Measurements from ENCODE around the gene DDX4.
"Not testable (repeated sequence)": the region's sequence is repeated elsewhere in the genome, so short reads cannot be mapped to it uniquely, and the experiment has no call there.

DDX4 gene

GRCh38 chr5:55777332-55777731 is 39.5 kb downstream of the DDX4 start:
- H2AK5ac ChIP-seq (ENCODE audit: low read length, severe bottlenecking): no peak overlapping the region
- no peak for DNase-seq
- H3K4me2 ChIP-seq (ENCODE audit: low read length, poor library complexity, severe bottlenecking): no peak overlapping the region
- H3K23ac ChIP-seq (ENCODE audit: low read length in 2 of 2): no peak overlapping the region
- 96% methylated on average over 3 of the region's 6 CpGs for WGBS
- H3K79me1 ChIP-seq (replicated peaks; ENCODE audit: low read length, poor library complexity, severe bottlenecking): no peaks in the 10 kb centered on the region
- no peak overlapping the region for H3K18ac ChIP-seq (ENCODE audit: low read depth in 1 of 2, low read length in 2 of 2)
- H2BK5ac ChIP-seq (ENCODE audit: low read depth, low read length, poor library complexity, severe bottlenecking): no peak overlapping the region
- no peak overlapping the region for H2BK15ac ChIP-seq (ENCODE audit: low read depth, poor library complexity, severe bottlenecking)
- H3K27me3 ChIP-seq (ENCODE audit: control insufficient read depth in 1 of 2, insufficient read depth in 1 of 2, low read length in 2 of 2): no peaks in the 10 kb centered on the region
- no peak overlapping the region for H3K14ac ChIP-seq (ENCODE audit: low read length in 2 of 2)
- H3K36me3 ChIP-seq (ENCODE audit: control insufficient read depth in 1 of 2, insufficient read depth in 2 of 2, low read depth in 1 of 2, low read length in 2 of 2): no peaks in the 10 kb centered on the region
- H3K27ac ChIP-seq (ENCODE audit: low read length, poor library complexity, severe bottlenecking): no peak overlapping the region
- H3K9ac ChIP-seq (ENCODE audit: low read length): no peak overlapping the region
- H4K91ac ChIP-seq (ENCODE audit: low read length): no peak overlapping the region
- H2BK120ac ChIP-seq (ENCODE audit: low read depth, low read length): no peak overlapping the region
- no peak overlapping the region for H3K4me3 ChIP-seq (ENCODE audit: insufficient read depth in 1 of 2, low read depth in 1 of 2, low read length in 2 of 2)
- H2AFZ ChIP-seq (ENCODE audit: low read depth, low read length): no peak overlapping the region
- H3K4me1 ChIP-seq (ENCODE audit: control insufficient read depth, insufficient read depth, low read depth, low read length): peaks cover 2% of the 10 kb centered on the region
- no peaks in the 10 kb centered on the region for H3K9me3 ChIP-seq (ENCODE audit: control insufficient read depth, low read length)
- no peak overlapping the region for H4K8ac ChIP-seq (ENCODE audit: low read length)
- no peak overlapping the region for H3K4ac ChIP-seq (ENCODE audit: low read depth in 1 of 2, low read length in 2 of 2)
- H2BK12ac ChIP-seq (ENCODE audit: low read length in 2 of 2): no peak overlapping the region

DNA sequence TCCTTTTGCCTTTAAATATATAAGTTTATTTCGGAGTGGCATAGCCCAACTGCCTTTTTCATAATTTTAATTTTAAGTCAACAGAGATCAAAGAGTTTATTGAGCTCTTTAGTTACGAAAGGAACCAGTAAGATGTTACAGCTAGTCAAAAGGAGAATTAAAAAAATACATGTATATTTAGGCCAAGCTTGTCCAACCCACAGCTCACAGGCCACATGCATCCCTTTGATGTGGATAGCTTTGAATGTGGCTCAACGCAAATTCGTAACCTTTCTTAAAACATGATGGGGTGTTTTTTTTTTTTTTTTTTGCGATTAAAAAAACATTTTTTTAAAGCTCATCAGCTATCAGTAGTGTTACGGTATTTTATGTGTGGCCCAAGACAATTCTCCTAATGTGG is 63.1 kb downstream of the DDX4 start:
- no peak overlapping the region for H3K4ac ChIP-seq (ENCODE audit: low read depth in 1 of 2, low read length in 2 of 2)
- no peak overlapping the region for H4K91ac ChIP-seq (ENCODE audit: low read length)
- no peak overlapping the region for H3K14ac ChIP-seq (ENCODE audit: low read length in 2 of 2)
- H4K8ac ChIP-seq (ENCODE audit: low read length): no peak overlapping the region
- no peaks in the 10 kb centered on the region for H3K9me3 ChIP-seq (ENCODE audit: control insufficient read depth, low read length)
- DNase-seq: no peak
- no peak overlapping the region for H2BK5ac ChIP-seq (ENCODE audit: low read depth, low read length, poor library complexity, severe bottlenecking)
- H3K27me3 ChIP-seq (ENCODE audit: control insufficient read depth in 1 of 2, insufficient read depth in 1 of 2, low read length in 2 of 2): no peaks in the 10 kb centered on the region
- no peak overlapping the region for H2BK12ac ChIP-seq (ENCODE audit: low read length in 2 of 2)
- no peak overlapping the region for H2BK15ac ChIP-seq (ENCODE audit: low read depth, poor library complexity, severe bottlenecking)
- no peak overlapping the region for H3K23ac ChIP-seq (ENCODE audit: low read length in 2 of 2)
- no peak overlapping the region for H3K4me2 ChIP-seq (ENCODE audit: low read length, poor library complexity, severe bottlenecking)
- WGBS: 98% methylated on average over 4 of the region's 6 CpGs
- H3K9ac ChIP-seq (ENCODE audit: low read length): no peak overlapping the region
- no peak overlapping the region for H3K27ac ChIP-seq (ENCODE audit: low read length, poor library complexity, severe bottlenecking)
- no peak overlapping the region for H2AFZ ChIP-seq (ENCODE audit: low read depth, low read length)
- no peak overlapping the region for H3K4me3 ChIP-seq (ENCODE audit: insufficient read depth in 1 of 2, low read depth in 1 of 2, low read length in 2 of 2)
- H2BK120ac ChIP-seq (ENCODE audit: low read depth, low read length): no peak overlapping the region
- H3K18ac ChIP-seq (ENCODE audit: low read depth in 1 of 2, low read length in 2 of 2): no peak overlapping the region
- no peaks in the 10 kb centered on the region for H3K4me1 ChIP-seq (ENCODE audit: control insufficient read depth, insufficient read depth, low read depth, low read length)
- H3K36me3 ChIP-seq (ENCODE audit: control insufficient read depth in 1 of 2, insufficient read depth in 2 of 2, low read depth in 1 of 2, low read length in 2 of 2): no peaks in the 10 kb centered on the region
- H3K79me1 ChIP-seq (replicated peaks; ENCODE audit: low read length, poor library complexity, severe bottlenecking): no peaks in the 10 kb centered on the region
- no peak overlapping the region for H2AK5ac ChIP-seq (ENCODE audit: low read length, severe bottlenecking)

DNA sequence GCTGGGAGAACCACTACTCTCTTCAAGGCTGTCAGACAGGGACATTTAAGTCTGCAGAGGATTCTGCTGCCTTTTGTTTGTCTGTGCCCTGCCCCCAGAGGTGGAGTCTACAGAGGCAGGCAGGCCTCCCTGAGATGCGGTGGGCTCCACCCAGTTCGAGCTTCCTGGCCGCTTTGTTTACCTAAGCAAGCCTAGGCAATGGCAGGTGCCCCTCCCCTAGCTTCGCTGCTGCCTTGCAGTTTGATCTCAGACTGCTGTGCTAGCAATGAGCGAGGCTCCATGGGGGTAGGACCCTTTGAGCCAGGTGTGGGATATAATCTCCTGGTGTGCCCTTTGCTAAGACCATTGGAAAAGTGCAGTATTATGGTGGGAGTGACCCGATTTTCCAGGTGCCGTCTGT is 71.0 kb downstream of the DDX4 start:
- H3K4me2 ChIP-seq (ENCODE audit: low read length, poor library complexity, severe bottlenecking); H3K4me1 ChIP-seq (ENCODE audit: control insufficient read depth, insufficient read depth, low read depth, low read length); H2AFZ ChIP-seq (ENCODE audit: low read depth, low read length); H3K4me3 ChIP-seq (ENCODE audit: insufficient read depth in 1 of 2, low read depth in 1 of 2, low read length in 2 of 2); H3K79me1 ChIP-seq (replicated peaks; ENCODE audit: low read length, poor library complexity, severe bottlenecking); H4K91ac ChIP-seq (ENCODE audit: low read length); H4K8ac ChIP-seq (ENCODE audit: low read length); H3K27me3 ChIP-seq (ENCODE audit: control insufficient read depth in 1 of 2, insufficient read depth in 1 of 2, low read length in 2 of 2); H3K27ac ChIP-seq (ENCODE audit: low read length, poor library complexity, severe bottlenecking); H3K14ac ChIP-seq (ENCODE audit: low read length in 2 of 2); H3K9ac ChIP-seq (ENCODE audit: low read length); DNase-seq; H3K36me3 ChIP-seq (ENCODE audit: control insufficient read depth in 1 of 2, insufficient read depth in 2 of 2, low read depth in 1 of 2, low read length in 2 of 2); H2BK12ac ChIP-seq (ENCODE audit: low read length in 2 of 2); H3K23ac ChIP-seq (ENCODE audit: low read length in 2 of 2); H2AK5ac ChIP-seq (ENCODE audit: low read length, severe bottlenecking); H2BK120ac ChIP-seq (ENCODE audit: low read depth, low read length); H3K4ac ChIP-seq (ENCODE audit: low read depth in 1 of 2, low read length in 2 of 2); H2BK5ac ChIP-seq (ENCODE audit: low read depth, low read length, poor library complexity, severe bottlenecking); H3K9me3 ChIP-seq (ENCODE audit: control insufficient read depth, low read length); H2BK15ac ChIP-seq (ENCODE audit: low read depth, poor library complexity, severe bottlenecking); H3K18ac ChIP-seq (ENCODE audit: low read depth in 1 of 2, low read length in 2 of 2): not testable (repeated sequence)
- 93% methylated on average over 7 of the region's 7 CpGs for WGBS

GRCh38 chr5:55815939-55816338 is 78.1 kb downstream of the DDX4 start:
- not testable (repeated sequence) for H3K9ac ChIP-seq (ENCODE audit: low read length); H2BK12ac ChIP-seq (ENCODE audit: low read length in 2 of 2); H4K91ac ChIP-seq (ENCODE audit: low read length); H3K4ac ChIP-seq (ENCODE audit: low read depth in 1 of 2, low read length in 2 of 2); H4K8ac ChIP-seq (ENCODE audit: low read length); H3K36me3 ChIP-seq (ENCODE audit: control insufficient read depth in 1 of 2, insufficient read depth in 2 of 2, low read depth in 1 of 2, low read length in 2 of 2); H3K27me3 ChIP-seq (ENCODE audit: control insufficient read depth in 1 of 2, insufficient read depth in 1 of 2, low read length in 2 of 2); H3K23ac ChIP-seq (ENCODE audit: low read length in 2 of 2); H3K14ac ChIP-seq (ENCODE audit: low read length in 2 of 2); H3K79me1 ChIP-seq (replicated peaks; ENCODE audit: low read length, poor library complexity, severe bottlenecking); H3K4me2 ChIP-seq (ENCODE audit: low read length, poor library complexity, severe bottlenecking); H2BK120ac ChIP-seq (ENCODE audit: low read depth, low read length); H3K9me3 ChIP-seq (ENCODE audit: control insufficient read depth, low read length); H3K4me1 ChIP-seq (ENCODE audit: control insufficient read depth, insufficient read depth, low read depth, low read length); DNase-seq; H2AK5ac ChIP-seq (ENCODE audit: low read length, severe bottlenecking); H3K27ac ChIP-seq (ENCODE audit: low read length, poor library complexity, severe bottlenecking); H2BK15ac ChIP-seq (ENCODE audit: low read depth, poor library complexity, severe bottlenecking); H2BK5ac ChIP-seq (ENCODE audit: low read depth, low read length, poor library complexity, severe bottlenecking); H2AFZ ChIP-seq (ENCODE audit: low read depth, low read length); H3K4me3 ChIP-seq (ENCODE audit: insufficient read depth in 1 of 2, low read depth in 1 of 2, low read length in 2 of 2); H3K18ac ChIP-seq (ENCODE audit: low read depth in 1 of 2, low read length in 2 of 2)
- WGBS: no CpG with 5 or more reads among the region's 4 CpGs

Data from mesenchymal stem cell (in vitro differentiated cells and primary cell).